Loucy (cell line): ENCODE results near the gene LTBP1.

ENCODE experiments used
- EZH2phosphoT487 ChIP-seq: fragments of 200-600 bp; IDR thresholded peaks from 2 replicates; pipeline ENCODE4 v1.6.1; 2018; ENCODE audit warnings: antibody characterized with exemption, mild to moderate bottlenecking, moderate library complexity, borderline replicate concordance
- TF ChIP-seq, protein P1 (sequence below): fragments of 200-600 bp; sonication (generic); conservative IDR thresholded peaks from 2 replicates; pipeline ENCODE4 v1.5.1; 2014; ENCODE audit warnings: mild to moderate bottlenecking, antibody characterized with exemption, low read length

DNA sequence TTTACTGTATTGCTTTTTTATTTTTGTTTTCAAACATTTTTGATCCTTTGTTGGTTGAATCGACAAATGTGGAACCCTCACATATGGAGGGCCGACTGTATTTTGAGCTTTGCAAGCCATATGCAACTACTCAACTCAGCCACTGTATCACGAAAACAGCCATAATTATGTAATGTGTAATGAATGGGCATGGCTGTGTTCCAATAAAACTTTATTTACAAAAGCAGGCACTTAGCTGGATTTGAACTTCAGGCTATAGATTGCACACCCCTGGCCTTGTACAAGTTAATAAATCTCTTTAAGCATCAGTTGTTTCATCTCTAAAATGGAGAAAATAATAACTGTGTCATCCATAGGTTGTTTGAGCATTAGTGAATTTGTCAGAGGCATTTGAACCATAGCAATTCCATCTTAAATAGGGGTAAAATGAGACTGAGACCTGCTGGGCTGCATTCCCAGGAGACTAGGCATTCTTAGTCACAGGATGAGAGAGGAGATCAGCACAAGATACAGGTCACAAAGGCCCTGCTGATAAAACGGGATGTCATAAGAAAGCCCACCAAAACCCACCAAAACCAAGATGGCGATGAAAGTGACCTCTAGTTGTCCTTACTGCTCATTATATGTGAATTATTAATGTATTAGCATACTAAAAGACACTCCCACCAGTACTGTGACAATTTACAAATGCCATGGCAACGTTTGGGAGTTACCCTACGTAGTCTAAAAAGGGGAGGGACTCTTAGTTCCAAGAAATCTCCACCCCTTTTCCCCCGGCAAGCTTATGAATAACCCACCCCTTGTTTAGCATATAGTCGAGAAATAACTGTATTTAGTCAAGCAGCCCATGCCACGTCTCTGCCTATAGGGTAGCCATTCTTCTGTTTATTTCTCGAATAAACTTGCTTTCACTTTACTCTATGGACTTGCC lies 13.7 kb upstream of the LTBP1 start:
- TF ChIP-seq, protein P1, sequence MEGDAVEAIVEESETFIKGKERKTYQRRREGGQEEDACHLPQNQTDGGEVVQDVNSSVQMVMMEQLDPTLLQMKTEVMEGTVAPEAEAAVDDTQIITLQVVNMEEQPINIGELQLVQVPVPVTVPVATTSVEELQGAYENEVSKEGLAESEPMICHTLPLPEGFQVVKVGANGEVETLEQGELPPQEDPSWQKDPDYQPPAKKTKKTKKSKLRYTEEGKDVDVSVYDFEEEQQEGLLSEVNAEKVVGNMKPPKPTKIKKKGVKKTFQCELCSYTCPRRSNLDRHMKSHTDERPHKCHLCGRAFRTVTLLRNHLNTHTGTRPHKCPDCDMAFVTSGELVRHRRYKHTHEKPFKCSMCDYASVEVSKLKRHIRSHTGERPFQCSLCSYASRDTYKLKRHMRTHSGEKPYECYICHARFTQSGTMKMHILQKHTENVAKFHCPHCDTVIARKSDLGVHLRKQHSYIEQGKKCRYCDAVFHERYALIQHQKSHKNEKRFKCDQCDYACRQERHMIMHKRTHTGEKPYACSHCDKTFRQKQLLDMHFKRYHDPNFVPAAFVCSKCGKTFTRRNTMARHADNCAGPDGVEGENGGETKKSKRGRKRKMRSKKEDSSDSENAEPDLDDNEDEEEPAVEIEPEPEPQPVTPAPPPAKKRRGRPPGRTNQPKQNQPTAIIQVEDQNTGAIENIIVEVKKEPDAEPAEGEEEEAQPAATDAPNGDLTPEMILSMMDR, result no peak
- TF ChIP-seq EZH2phosphoT487, result no peak
